ENCODE data around the gene SUPT7L. TPM values are rescaled to one million over a fixed set of nuclear protein-coding genes. Genes with fewer than 3 reads are reported as not detected.

The SUPT7L gene
- total RNA-seq, 1 donor from 2014 or later: 12.2 TPM

Other genes with a start within 250 kb of the SUPT7L start
- gene NRBP1, start 235.0 kb downstream of the SUPT7L start, total RNA-seq: 37.2 TPM
- 7.1 TPM for gene KRTCAP3, start 221.2 kb downstream of the SUPT7L start, total RNA-seq
- 7.4 TPM for gene IFT172, start 173.9 kb downstream of the SUPT7L start, total RNA-seq
- 61.2 TPM for gene FNDC4, start 168.4 kb downstream of the SUPT7L start, total RNA-seq
- gene GCKR, start 166.8 kb downstream of the SUPT7L start, total RNA-seq: 142 TPM
- 6.7 TPM for gene ZNF512, start 80.6 kb downstream of the SUPT7L start, total RNA-seq
- 1.2 TPM for gene CCDC121, start 34.6 kb downstream of the SUPT7L start, total RNA-seq
- gene GPN1, start 34.6 kb downstream of the SUPT7L start, total RNA-seq: 8.6 TPM
- gene SLC4A1AP, start 275 bp upstream of the SUPT7L start, total RNA-seq: 7.6 TPM
- gene MRPL33, start 108.1 kb upstream of the SUPT7L start, total RNA-seq: 21.3 TPM
- 13.3 TPM for gene RBKS, start 226.8 kb upstream of the SUPT7L start, total RNA-seq
- 16.7 TPM for gene BABAM2, start 227.1 kb upstream of the SUPT7L start, total RNA-seq